HL-60/S4 (cell line): ENCODE measurements around the gene RASSF7.

ENCODE experiments used
- in situ Hi-C: fragments of 300-500 bp; cut with MboI; formaldehyde crosslinking; loops from 2 replicates; pipeline ENCODE4 v1.14.3; 2022; ENCODE audit warnings: low sequenced_read_pairs

The RASSF7 gene

GRCh38 chr11:532527-532985 is 28.2 kb upstream of the RASSF7 start:
- in situ Hi-C loops, result no loop called here

- in situ Hi-C loops, result no loop called here
Observed at GRCh38 chr11:532986-533585, 27.7 kb upstream of the RASSF7 start.

GRCh38 chr11:533586-534395 is 27.0 kb upstream of the RASSF7 start:
- in situ Hi-C loops, result no loop called here

GRCh38 chr11:534396-535209 is 26.2 kb upstream of the RASSF7 start:
- in situ Hi-C loops, result no loop called here

- in situ Hi-C loops, result no loop called here
Observed at GRCh38 chr11:535210-535518, 25.6 kb upstream of the RASSF7 start.

- in situ Hi-C loops, result no loop called here
Observed at GRCh38 chr11:535519-536454, 25.0 kb upstream of the RASSF7 start, which contains the start of gene HRAS. Gene HRAS (minus strand): TSS chr11:535576.

GRCh38 chr11:536841-537621 is 23.7 kb upstream of the RASSF7 start, which contains the start of gene LRRC56:
Gene LRRC56 (plus strand): TSS chr11:537527. CDS start chr11:540685, 3,158 bp downstream.
- in situ Hi-C loops, result no loop called here

- in situ Hi-C loops, result no loop called here
Observed at GRCh38 chr11:537622-538430, 22.9 kb upstream of the RASSF7 start.

GRCh38 chr11:538431-539051 is 22.2 kb upstream of the RASSF7 start:
- in situ Hi-C loops, result no loop called here

- in situ Hi-C loops, result no loop called here
Observed at GRCh38 chr11:539971-540481, 20.7 kb upstream of the RASSF7 start.

- in situ Hi-C loops, result no loop called here
Observed at GRCh38 chr11:540583-541432, 20.0 kb upstream of the RASSF7 start.

- in situ Hi-C loops, result no loop called here
Observed at GRCh38 chr11:541433-541885, 19.3 kb upstream of the RASSF7 start.

GRCh38 chr11:544817-545166 is 16.0 kb upstream of the RASSF7 start:
- in situ Hi-C loops, result no loop called here

GRCh38 chr11:545171-545570 is 15.6 kb upstream of the RASSF7 start:
- in situ Hi-C loops, result no loop called here

GRCh38 chr11:548700-549603 is 11.8 kb upstream of the RASSF7 start:
- in situ Hi-C loops, result no loop called here
